Measurements from ENCODE around the gene PXMP4. TPM values are rescaled to one million over a fixed set of nuclear protein-coding genes. Genes with fewer than 3 reads are reported as not detected.
A peak's percentile ranks its signal among the peaks of the same experiment; 100 is the strongest.

Gene PXMP4
- total and polyA plus RNA-seq, 9 of the 15 experiments (the other 6 are each of a cell fraction or from before 2014, with no cell fraction given): 4.8 to 29.1 (median 6.8) TPM

DNA sequence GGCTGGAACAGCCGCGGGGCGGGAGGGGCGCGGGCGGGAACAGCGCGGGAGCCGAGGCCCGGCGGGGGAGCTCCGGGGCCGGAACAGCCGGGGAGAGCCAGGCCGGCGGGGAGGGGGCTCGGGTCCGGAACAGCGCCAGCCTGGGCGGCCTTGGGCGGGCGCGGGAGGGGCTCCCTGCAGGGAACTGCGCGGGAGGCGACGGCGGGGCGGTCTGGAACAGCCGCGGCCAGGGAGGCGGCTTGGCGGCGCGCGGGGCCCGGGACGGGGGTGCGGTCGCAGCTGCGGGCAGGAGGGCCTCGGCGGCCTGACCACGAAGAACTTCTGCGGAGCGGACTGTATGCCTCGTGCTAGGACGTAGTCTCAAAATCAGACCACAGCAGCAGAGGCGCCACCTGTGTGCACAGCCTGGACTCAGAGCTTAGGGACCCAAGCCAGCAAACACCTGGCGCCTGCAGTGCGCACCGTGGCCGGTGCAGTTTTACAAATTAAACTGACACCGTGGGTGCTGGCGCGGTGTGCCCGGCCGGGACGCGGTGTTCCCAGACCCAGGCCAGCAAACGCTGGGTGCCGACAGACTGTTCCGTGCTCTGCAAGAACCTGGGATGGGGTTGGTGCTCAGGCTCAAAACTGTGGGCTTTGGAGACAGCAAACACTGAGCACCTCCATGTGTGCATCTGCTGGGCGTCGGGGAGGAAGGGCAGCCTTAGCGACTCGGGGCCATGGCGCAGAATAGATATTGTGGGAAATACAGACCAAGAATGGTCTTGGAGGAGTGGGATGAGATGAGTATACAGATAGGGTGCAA is 12.3 kb upstream of the PXMP4 start (continued):
- TF ChIP-seq, protein P1, sequence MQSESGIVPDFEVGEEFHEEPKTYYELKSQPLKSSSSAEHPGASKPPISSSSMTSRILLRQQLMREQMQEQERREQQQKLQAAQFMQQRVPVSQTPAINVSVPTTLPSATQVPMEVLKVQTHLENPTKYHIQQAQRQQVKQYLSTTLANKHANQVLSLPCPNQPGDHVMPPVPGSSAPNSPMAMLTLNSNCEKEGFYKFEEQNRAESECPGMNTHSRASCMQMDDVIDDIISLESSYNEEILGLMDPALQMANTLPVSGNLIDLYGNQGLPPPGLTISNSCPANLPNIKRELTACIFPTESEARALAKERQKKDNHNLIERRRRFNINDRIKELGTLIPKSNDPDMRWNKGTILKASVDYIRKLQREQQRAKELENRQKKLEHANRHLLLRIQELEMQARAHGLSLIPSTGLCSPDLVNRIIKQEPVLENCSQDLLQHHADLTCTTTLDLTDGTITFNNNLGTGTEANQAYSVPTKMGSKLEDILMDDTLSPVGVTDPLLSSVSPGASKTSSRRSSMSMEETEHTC (IDR thresholded peaks at IDR 0.05): no peak; the same call in 1 of the 2 replicates
- TF ChIP-seq BDP1 (IDR thresholded peaks at IDR 0.05; ENCODE audit: insufficient read depth, insufficient read length) (no peak), FOSL1 (tag; conservative IDR thresholded peaks at IDR 0.05) (peak; percentile 70), ZNF778 (CRISPR knock-in tag; IDR thresholded peaks at IDR 0.05) (no peak), MECOM (CRISPR knock-in tag; IDR thresholded peaks at IDR 0.05) (0 out of 2 replicates have a peak, but pooled peaks have one; percentile 25), E2F3 (CRISPR knock-in tag; IDR thresholded peaks at IDR 0.05) (peak; percentile 86; the same call in 1 of the 2 replicates), SAP30 (IDR thresholded peaks at IDR 0.05; ENCODE audit: borderline replicate concordance, insufficient read depth, low read depth, low read length, poor library complexity, severe bottlenecking) (peak; percentile 54), EZH2 (IDR thresholded peaks at IDR 0.05; ENCODE audit: borderline replicate concordance, low read depth, low read length) (no peak), KLF1 (tag; IDR thresholded peaks at IDR 0.05) (peak; percentile 29; the same call in 1 of the 2 replicates), NR4A1 (CRISPR knock-in tag; IDR thresholded peaks at IDR 0.05) (no peak), NR4A1 (tag; IDR thresholded peaks at IDR 0.05) (peak; percentile 72; the same call in 1 of the 2 replicates), NBN (IDR thresholded peaks at IDR 0.05; ENCODE audit: low read depth) (no peak), KDM2B (CRISPR knock-in tag; IDR thresholded peaks at IDR 0.05) (peak; percentile 64; the same call in 1 of the 2 replicates), LEF1 (IDR thresholded peaks at IDR 0.05) (no peak), ZNF24 (IDR thresholded peaks at IDR 0.05) (peak; percentile 7)
- TF ChIP-seq, protein P2, sequence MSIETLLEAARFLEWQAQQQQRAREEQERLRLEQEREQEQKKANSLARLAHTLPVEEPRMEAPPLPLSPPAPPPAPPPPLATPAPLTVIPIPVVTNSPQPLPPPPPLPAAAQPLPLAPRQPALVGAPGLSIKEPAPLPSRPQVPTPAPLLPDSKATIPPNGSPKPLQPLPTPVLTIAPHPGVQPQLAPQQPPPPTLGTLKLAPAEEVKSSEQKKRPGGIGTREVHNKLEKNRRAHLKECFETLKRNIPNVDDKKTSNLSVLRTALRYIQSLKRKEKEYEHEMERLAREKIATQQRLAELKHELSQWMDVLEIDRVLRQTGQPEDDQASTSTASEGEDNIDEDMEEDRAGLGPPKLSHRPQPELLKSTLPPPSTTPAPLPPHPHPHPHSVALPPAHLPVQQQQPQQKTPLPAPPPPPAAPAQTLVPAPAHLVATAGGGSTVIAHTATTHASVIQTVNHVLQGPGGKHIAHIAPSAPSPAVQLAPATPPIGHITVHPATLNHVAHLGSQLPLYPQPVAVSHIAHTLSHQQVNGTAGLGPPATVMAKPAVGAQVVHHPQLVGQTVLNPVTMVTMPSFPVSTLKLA (conservative IDR thresholded peaks at IDR 0.05): 0 out of 4 replicates have a peak, but pooled peaks of 1 of the 2 experiments have one; percentile 12
- TF ChIP-seq, protein P3, sequence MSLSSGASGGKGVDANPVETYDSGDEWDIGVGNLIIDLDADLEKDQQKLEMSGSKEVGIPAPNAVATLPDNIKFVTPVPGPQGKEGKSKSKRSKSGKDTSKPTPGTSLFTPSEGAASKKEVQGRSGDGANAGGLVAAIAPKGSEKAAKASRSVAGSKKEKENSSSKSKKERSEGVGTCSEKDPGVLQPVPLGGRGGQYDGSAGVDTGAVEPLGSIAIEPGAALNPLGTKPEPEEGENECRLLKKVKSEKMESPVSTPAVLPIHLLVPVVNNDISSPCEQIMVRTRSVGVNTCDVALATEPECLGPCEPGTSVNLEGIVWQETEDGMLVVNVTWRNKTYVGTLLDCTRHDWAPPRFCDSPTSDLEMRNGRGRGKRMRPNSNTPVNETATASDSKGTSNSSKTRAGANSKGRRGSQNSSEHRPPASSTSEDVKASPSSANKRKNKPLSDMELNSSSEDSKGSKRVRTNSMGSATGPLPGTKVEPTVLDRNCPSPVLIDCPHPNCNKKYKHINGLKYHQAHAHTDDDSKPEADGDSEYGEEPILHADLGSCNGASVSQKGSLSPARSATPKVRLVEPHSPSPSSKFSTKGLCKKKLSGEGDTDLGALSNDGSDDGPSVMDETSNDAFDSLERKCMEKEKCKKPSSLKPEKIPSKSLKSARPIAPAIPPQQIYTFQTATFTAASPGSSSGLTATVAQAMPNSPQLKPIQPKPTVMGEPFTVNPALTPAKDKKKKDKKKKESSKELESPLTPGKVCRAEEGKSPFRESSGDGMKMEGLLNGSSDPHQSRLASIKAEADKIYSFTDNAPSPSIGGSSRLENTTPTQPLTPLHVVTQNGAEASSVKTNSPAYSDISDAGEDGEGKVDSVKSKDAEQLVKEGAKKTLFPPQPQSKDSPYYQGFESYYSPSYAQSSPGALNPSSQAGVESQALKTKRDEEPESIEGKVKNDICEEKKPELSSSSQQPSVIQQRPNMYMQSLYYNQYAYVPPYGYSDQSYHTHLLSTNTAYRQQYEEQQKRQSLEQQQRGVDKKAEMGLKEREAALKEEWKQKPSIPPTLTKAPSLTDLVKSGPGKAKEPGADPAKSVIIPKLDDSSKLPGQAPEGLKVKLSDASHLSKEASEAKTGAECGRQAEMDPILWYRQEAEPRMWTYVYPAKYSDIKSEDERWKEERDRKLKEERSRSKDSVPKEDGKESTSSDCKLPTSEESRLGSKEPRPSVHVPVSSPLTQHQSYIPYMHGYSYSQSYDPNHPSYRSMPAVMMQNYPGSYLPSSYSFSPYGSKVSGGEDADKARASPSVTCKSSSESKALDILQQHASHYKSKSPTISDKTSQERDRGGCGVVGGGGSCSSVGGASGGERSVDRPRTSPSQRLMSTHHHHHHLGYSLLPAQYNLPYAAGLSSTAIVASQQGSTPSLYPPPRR (CRISPR knock-in tag; IDR thresholded peaks at IDR 0.05; ENCODE audit: borderline replicate concordance): 0 out of 2 replicates have a peak, but pooled peaks have one; percentile 36
- TF ChIP-seq, protein P4, sequence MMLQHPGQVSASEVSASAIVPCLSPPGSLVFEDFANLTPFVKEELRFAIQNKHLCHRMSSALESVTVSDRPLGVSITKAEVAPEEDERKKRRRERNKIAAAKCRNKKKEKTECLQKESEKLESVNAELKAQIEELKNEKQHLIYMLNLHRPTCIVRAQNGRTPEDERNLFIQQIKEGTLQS (IDR thresholded peaks at IDR 0.05): no peak
- TF ChIP-seq, protein P4 (CRISPR knock-in tag; conservative IDR thresholded peaks at IDR 0.05): no peak
